HEK293 (cell line): ENCODE results near the gene ENDOG.

Experiments used
- CTCF ChIP-seq: fragments of 450-650 bp; formaldehyde crosslinking; IDR thresholded peaks from 2 replicates; pipeline ENCODE4 v1.5.1; 2016; ENCODE audit warnings: missing biosample characterization, missing genetic modification characterization
- MZF1 ChIP-seq: fragments of 450-650 bp; formaldehyde crosslinking; IDR thresholded peaks from 2 replicates; pipeline ENCODE4 v1.5.1; 2017; ENCODE audit warnings: missing biosample characterization, missing genetic modification characterization, borderline replicate concordance
- SP7 ChIP-seq: fragments of 450-650 bp; formaldehyde crosslinking; IDR thresholded peaks from 2 replicates; pipeline ENCODE4 v1.5.1; 2016; ENCODE audit warnings: missing biosample characterization, missing genetic modification characterization

- TF ChIP-seq SP7 (tag by site-specific recombination) (no peak), CTCF (no peak), MZF1 (tag by site-specific recombination) (no peak)
Measured at GRCh38 chr9:128836509-128837145, 18.3 kb downstream of the ENDOG start.
